GM10248 (cell line): ENCODE measurements around the gene WDR27.

ENCODE experiments used
- CTCF ChIA-PET: fragments of 300-600 bp; sonication (Branson Sonifier 250); formaldehyde crosslinking; extraction: SDS; loops from one replicate; lab custom pipeline; 2021; ENCODE audit warnings: antibody characterized with exemption; lab: Yijun Ruan, JAX
- POLR2A ChIA-PET: fragments of 350-650 bp; sonication (Branson Sonifier 250); formaldehyde crosslinking; extraction: SDS; loops from one replicate; lab custom pipeline; 2020; ENCODE audit warnings: antibody characterized with exemption; lab: Yijun Ruan, JAX
- DNase-seq: peaks from one replicate; pipeline ENCODE4 v3.0.0; 2012; ENCODE audit errors: extremely low spot score
- CTCF ChIP-seq: IDR thresholded peaks from 2 replicates; pipeline ENCODE4 v1.5.1; 2012; ENCODE audit warnings: mild to moderate bottlenecking, low read depth; ENCODE audit errors: extremely low read depth, missing control alignments, control extremely low read depth

Gene WDR27

GRCh38 chr6:169501777-169502313 is 200.0 kb downstream of the WDR27 start:
- TF ChIP-seq CTCF, result no peak
- DNase-seq, result no peak
- ChIA-PET CTCF (no interaction called here), POLR2A (no interaction called here)

DNA sequence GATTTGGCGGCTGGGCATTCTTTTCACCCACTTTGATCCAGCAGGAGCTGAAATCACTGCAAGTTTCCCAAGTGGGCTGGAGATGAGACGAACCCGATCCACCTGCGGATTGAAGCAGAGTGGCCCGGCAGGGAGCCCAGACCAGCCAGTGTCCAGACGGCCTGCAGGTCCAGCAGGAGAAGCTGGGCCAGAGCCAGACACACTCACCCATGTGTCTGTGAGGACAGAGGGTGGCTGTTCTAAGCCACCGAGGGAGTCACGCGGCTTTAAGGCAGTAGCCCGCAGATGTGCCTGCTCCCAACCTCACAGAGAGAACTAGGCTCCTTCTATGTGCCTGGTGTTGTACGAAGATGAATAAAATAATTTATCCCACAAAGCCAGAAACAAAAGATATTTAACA is 200.7 kb downstream of the WDR27 start:
- POLR2A ChIA-PET, result no interaction called here
- no peak for DNase-seq
- CTCF ChIA-PET, result no interaction called here
- TF ChIP-seq CTCF, result no peak

GRCh38 chr6:169500688-169501087 is 201.1 kb downstream of the WDR27 start:
- no peak for TF ChIP-seq CTCF
- DNase-seq, result no peak
- CTCF ChIA-PET, result no interaction called here
- POLR2A ChIA-PET, result no interaction called here

DNA sequence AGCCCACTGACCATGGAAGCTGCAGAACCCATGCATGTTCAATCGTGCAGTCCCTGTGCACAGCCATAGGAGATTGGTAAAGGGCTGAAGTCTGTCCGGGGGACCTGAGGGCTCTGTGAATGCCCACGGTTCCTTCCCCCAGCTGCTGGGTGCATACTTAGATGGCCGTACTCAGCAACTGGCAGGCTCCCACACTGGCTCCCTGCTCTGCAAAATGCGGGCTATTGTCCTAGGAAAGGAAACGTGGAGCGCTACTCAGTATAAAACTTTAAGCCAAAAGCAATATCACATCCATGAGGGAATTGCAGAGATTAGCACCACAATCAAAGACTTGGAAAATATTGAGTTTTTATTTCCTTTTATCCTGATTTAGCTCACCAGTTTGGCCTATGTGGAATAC is 202.0 kb downstream of the WDR27 start:
- POLR2A ChIA-PET, result no interaction called here
- no peak for DNase-seq
- no peak for TF ChIP-seq CTCF
- CTCF ChIA-PET, result no interaction called here

GRCh38 chr6:169498916-169499513 is 202.8 kb downstream of the WDR27 start:
- POLR2A ChIA-PET, result no interaction called here
- TF ChIP-seq CTCF, result no peak
- DNase-seq, result no peak
- CTCF ChIA-PET, result no interaction called here

DNA sequence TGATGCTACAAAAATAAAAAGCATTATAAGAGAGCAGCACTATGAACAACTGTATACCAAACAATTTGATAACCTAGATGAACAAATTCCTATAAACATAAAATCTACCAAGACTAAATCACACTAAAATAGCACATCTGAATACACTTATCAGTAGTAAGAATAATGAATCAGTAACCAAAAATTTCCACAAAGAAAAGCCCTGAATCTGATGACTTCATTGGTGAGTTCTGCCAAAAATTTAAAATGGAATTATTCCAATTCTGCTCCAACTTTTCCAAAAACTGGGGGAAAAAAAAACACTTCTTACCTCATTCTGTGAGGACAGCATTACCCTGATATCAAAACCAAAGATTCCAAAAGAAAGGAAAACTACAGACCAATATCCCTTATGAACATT is 206.2 kb downstream of the WDR27 start:
- ChIA-PET CTCF (no interaction called here), POLR2A (no interaction called here)
- no peak for TF ChIP-seq CTCF
- DNase-seq, result no peak
